ENCODE results near the gene MRTFA. TPM values are rescaled to one million over a fixed set of nuclear protein-coding genes. Genes with fewer than 3 reads are reported as not detected.

MRTFA gene
- total and polyA plus RNA-seq, 9 of the 15 experiments (the other 6 are each of a cell fraction or from before 2014, with no cell fraction given), result 0.84 to 21.1 (median 3.7) TPM

DNA sequence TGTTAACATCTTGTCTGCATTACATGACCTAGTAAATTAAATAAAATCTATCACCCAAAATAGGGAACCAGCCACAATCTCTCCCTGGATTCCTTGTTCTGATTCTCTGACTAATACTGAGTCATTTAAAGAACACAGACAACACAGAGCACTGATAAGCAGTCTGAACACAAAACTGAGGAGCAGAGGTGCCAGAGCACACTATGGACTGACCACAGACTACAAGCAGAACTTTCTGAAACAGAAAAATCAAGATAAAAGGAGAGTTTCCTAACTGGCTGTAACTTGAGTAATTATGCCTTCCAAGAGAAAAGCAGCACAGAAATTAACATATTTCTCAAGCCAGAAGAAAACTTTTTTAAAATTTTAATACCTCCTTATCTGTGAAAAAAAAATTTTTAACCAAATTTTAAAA, 137.3 kb downstream of the MRTFA start (continued):
- TF ChIP-seq CAMTA2 (CRISPR knock-in tag; conservative IDR thresholded peaks at IDR 0.05), result no peak
- no peak for TF ChIP-seq GTF2E2 (tag; IDR thresholded peaks at IDR 0.05)
- TF ChIP-seq, protein P1, sequence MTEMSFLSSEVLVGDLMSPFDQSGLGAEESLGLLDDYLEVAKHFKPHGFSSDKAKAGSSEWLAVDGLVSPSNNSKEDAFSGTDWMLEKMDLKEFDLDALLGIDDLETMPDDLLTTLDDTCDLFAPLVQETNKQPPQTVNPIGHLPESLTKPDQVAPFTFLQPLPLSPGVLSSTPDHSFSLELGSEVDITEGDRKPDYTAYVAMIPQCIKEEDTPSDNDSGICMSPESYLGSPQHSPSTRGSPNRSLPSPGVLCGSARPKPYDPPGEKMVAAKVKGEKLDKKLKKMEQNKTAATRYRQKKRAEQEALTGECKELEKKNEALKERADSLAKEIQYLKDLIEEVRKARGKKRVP (CRISPR knock-in tag; IDR thresholded peaks at IDR 0.05), result no peak
- no peak for TF ChIP-seq ZNF436 (CRISPR knock-in tag; IDR thresholded peaks at IDR 0.05)
- TF ChIP-seq MITF (IDR thresholded peaks at IDR 0.05), result no peak
- TF ChIP-seq ZBTB8A (IDR thresholded peaks at IDR 0.05; ENCODE audit: partially characterized antibody), result no peak
- TF ChIP-seq ZNF639 (CRISPR knock-in tag; conservative IDR thresholded peaks at IDR 0.05 in 1 of 2, IDR thresholded peaks at IDR 0.05 in 1 of 2), result no peak
- TF ChIP-seq PBX2 (CRISPR knock-in tag; IDR thresholded peaks at IDR 0.05; ENCODE audit: low read depth), result no peak
- no peak for TF ChIP-seq PBX2 (tag; conservative IDR thresholded peaks at IDR 0.05; ENCODE audit: low read depth)
- TF ChIP-seq ZEB2 (IDR thresholded peaks at IDR 0.05), result no peak
- TF ChIP-seq ZNF668 (CRISPR knock-in tag; IDR thresholded peaks at IDR 0.05), result no peak
- no peak for TF ChIP-seq KAT7 (CRISPR knock-in tag; IDR thresholded peaks at IDR 0.05; ENCODE audit: borderline replicate concordance)
- no peak for TF ChIP-seq ETS2 (tag; IDR thresholded peaks at IDR 0.05; ENCODE audit: borderline replicate concordance, poor library complexity, severe bottlenecking)
- TF ChIP-seq, protein P2, sequence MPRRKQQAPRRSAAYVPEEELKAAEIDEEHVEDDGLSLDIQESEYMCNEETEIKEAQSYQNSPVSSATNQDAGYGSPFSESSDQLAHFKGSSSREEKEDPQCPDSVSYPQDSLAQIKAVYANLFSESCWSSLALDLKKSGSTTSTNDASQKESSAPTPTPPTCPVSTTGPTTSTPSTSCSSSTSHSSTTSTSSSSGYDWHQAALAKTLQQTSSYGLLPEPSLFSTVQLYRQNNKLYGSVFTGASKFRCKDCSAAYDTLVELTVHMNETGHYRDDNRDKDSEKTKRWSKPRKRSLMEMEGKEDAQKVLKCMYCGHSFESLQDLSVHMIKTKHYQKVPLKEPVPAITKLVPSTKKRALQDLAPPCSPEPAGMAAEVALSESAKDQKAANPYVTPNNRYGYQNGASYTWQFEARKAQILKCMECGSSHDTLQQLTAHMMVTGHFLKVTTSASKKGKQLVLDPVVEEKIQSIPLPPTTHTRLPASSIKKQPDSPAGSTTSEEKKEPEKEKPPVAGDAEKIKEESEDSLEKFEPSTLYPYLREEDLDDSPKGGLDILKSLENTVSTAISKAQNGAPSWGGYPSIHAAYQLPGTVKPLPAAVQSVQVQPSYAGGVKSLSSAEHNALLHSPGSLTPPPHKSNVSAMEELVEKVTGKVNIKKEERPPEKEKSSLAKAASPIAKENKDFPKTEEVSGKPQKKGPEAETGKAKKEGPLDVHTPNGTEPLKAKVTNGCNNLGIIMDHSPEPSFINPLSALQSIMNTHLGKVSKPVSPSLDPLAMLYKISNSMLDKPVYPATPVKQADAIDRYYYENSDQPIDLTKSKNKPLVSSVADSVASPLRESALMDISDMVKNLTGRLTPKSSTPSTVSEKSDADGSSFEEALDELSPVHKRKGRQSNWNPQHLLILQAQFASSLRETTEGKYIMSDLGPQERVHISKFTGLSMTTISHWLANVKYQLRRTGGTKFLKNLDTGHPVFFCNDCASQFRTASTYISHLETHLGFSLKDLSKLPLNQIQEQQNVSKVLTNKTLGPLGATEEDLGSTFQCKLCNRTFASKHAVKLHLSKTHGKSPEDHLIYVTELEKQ (CRISPR knock-in tag; IDR thresholded peaks at IDR 0.05), result no peak
- TF ChIP-seq, protein P3, sequence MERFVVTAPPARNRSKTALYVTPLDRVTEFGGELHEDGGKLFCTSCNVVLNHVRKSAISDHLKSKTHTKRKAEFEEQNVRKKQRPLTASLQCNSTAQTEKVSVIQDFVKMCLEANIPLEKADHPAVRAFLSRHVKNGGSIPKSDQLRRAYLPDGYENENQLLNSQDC (CRISPR knock-in tag; IDR thresholded peaks at IDR 0.05), result no peak
- TF ChIP-seq, protein P4, sequence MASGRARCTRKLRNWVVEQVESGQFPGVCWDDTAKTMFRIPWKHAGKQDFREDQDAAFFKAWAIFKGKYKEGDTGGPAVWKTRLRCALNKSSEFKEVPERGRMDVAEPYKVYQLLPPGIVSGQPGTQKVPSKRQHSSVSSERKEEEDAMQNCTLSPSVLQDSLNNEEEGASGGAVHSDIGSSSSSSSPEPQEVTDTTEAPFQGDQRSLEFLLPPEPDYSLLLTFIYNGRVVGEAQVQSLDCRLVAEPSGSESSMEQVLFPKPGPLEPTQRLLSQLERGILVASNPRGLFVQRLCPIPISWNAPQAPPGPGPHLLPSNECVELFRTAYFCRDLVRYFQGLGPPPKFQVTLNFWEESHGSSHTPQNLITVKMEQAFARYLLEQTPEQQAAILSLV (tag; IDR thresholded peaks at IDR 0.05), result no peak
